ENCODE results near the gene RNF126. TPM values are rescaled to one million over a fixed set of nuclear protein-coding genes. Genes with fewer than 3 reads are reported as not detected.

RNF126 gene
- total and polyA plus RNA-seq, 8 donors, result 11.9 to 33.7 (median 17.4) TPM

GRCh38 chr19:601790-602189, 61.2 kb downstream of the RNF126 start:
- no peak for ATAC-seq
- 55 to 66% methylated on average over 21 to 25 of the region's 25 CpGs for WGBS, 2 donors
- Histone ChIP-seq H3K4me1 (no peaks in the 10 kb centered on the region), H3K4me3 (no peak overlapping the region), H3K27ac (no peak overlapping the region), H3K36me3 (no peaks in the 10 kb centered on the region), H3K9me3 (no peaks in the 10 kb centered on the region), H3K27me3 (no peaks in the 10 kb centered on the region)
- DNase-seq, result no peak
- TF ChIP-seq, protein P1, sequence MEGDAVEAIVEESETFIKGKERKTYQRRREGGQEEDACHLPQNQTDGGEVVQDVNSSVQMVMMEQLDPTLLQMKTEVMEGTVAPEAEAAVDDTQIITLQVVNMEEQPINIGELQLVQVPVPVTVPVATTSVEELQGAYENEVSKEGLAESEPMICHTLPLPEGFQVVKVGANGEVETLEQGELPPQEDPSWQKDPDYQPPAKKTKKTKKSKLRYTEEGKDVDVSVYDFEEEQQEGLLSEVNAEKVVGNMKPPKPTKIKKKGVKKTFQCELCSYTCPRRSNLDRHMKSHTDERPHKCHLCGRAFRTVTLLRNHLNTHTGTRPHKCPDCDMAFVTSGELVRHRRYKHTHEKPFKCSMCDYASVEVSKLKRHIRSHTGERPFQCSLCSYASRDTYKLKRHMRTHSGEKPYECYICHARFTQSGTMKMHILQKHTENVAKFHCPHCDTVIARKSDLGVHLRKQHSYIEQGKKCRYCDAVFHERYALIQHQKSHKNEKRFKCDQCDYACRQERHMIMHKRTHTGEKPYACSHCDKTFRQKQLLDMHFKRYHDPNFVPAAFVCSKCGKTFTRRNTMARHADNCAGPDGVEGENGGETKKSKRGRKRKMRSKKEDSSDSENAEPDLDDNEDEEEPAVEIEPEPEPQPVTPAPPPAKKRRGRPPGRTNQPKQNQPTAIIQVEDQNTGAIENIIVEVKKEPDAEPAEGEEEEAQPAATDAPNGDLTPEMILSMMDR (IDR thresholded peaks at IDR 0.05), result no peak
- intact Hi-C loops (cut with DNase I), result no loop called here
- FAIRE-seq, result no peak

- Histone ChIP-seq H3K36me3 (no peaks in the 10 kb centered on the region), H3K9me3 (no peaks in the 10 kb centered on the region), H3K27ac (no peak overlapping the region), H3K4me1 (no peaks in the 10 kb centered on the region), H3K4me3 (no peak overlapping the region), H3K27me3 (no peaks in the 10 kb centered on the region)
- TF ChIP-seq, protein P1 (IDR thresholded peaks at IDR 0.05), result no peak
- DNase-seq (no peak), ATAC-seq (no peak), FAIRE-seq (no peak)
- intact Hi-C loops (cut with DNase I), result no loop called here
- WGBS, 2 donors, result 79 to 83% methylated on average over 28 of the region's 28 CpGs
Measured at GRCh38 chr19:601310-601709, 61.7 kb downstream of the RNF126 start.

Other genes starting within 250 kb of the RNF126 start
- 100 to 1,000 TPM in 3 of 6 donors, 10 to 100 TPM in 3; 76.2 to 130 (median 99.9) TPM for gene SHC2, start 202.2 kb downstream of the RNF126 start, total RNA-seq
- 100 to 1,000 TPM; 257 to 382 TPM for gene SHC2, start 202.2 kb downstream of the RNF126 start, polyA plus RNA-seq
- gene MADCAM1, start 166.7 kb downstream of the RNF126 start, total RNA-seq, result 1 to 10 TPM in 4 of 6 donors, under 1 TPM in 2; 0.66 to 4.2 (median 1.2) TPM
- 1 to 10 TPM; 2.5 to 7.5 TPM for gene MADCAM1, start 166.7 kb downstream of the RNF126 start, polyA plus RNA-seq
- 10 to 100 TPM in 4 of 6 donors, 1 to 10 TPM in 2; 8.8 to 16.2 (median 10.7) TPM for gene TPGS1, start 155.7 kb downstream of the RNF126 start, total RNA-seq
- gene TPGS1, start 155.7 kb downstream of the RNF126 start, polyA plus RNA-seq, result 10 to 100 TPM; 14.3 to 29.7 TPM
- gene CDC34, start 131.5 kb downstream of the RNF126 start, total RNA-seq, result 10 to 100 TPM; 26.2 to 49.4 (median 39.1) TPM
- 100 to 1,000 TPM in 1 of 2 donors, 10 to 100 TPM in 1; 80.0 to 107 TPM for gene CDC34, start 131.5 kb downstream of the RNF126 start, polyA plus RNA-seq
- under 1 TPM in 4 of 6 donors, not detected in 2; 0.28 to 0.38 (median 0.33) TPM for gene GZMM, start 119.2 kb downstream of the RNF126 start, total RNA-seq
- gene GZMM, start 119.2 kb downstream of the RNF126 start, polyA plus RNA-seq, result under 1 TPM; 0.31 to 0.38 TPM
- gene BSG, start 90.6 kb downstream of the RNF126 start, total RNA-seq, result 100 to 1,000 TPM; 122 to 200 (median 149) TPM
- 100 to 1,000 TPM; 210 to 256 TPM for gene BSG, start 90.6 kb downstream of the RNF126 start, polyA plus RNA-seq
- under 1 TPM; 0.12 to 0.46 (median 0.18) TPM for gene HCN2, start 73.3 kb downstream of the RNF126 start, total RNA-seq
- gene HCN2, start 73.3 kb downstream of the RNF126 start, polyA plus RNA-seq, result under 1 TPM; 0.27 to 0.82 TPM
- gene POLRMT, start 29.7 kb downstream of the RNF126 start, total RNA-seq, result 10 to 100 TPM; 19.3 to 34.7 (median 24.7) TPM
- 100 to 1,000 TPM in 1 of 2 donors, 10 to 100 TPM in 1; 95.3 to 101 TPM for gene POLRMT, start 29.7 kb downstream of the RNF126 start, polyA plus RNA-seq
- gene FGF22, start 23.3 kb downstream of the RNF126 start, total RNA-seq, result under 1 TPM in 4 of 6 donors, not detected in 2; 0.12 to 0.25 (median 0.23) TPM
- under 1 TPM; 0.45 to 0.53 TPM for gene FGF22, start 23.3 kb downstream of the RNF126 start, polyA plus RNA-seq
- 100 to 1,000 TPM in 1 of 6 donors, 10 to 100 TPM in 3, 1 to 10 TPM in 2; 6.6 to 148 (median 18.4) TPM for gene FSTL3, start 13.2 kb upstream of the RNF126 start, total RNA-seq
- gene FSTL3, start 13.2 kb upstream of the RNF126 start, polyA plus RNA-seq, result 100 to 1,000 TPM in 1 of 2 donors, 10 to 100 TPM in 1; 24.1 to 119 TPM
- gene PRSS57, start 32.2 kb upstream of the RNF126 start, total RNA-seq, result not detected
- gene PRSS57, start 32.2 kb upstream of the RNF126 start, polyA plus RNA-seq, result not detected
- 10 to 100 TPM in 1 of 6 donors, 1 to 10 TPM in 5; 3.5 to 12.6 (median 5.1) TPM for gene PALM, start 45.7 kb upstream of the RNF126 start, total RNA-seq
- gene PALM, start 45.7 kb upstream of the RNF126 start, polyA plus RNA-seq, result 10 to 100 TPM in 1 of 2 donors, 1 to 10 TPM in 1; 9.2 to 10.1 TPM
- gene MISP, start 87.9 kb upstream of the RNF126 start, total RNA-seq, result 1 to 10 TPM in 5 of 6 donors, under 1 TPM in 1; 0.63 to 2.6 (median 1.3) TPM
- 1 to 10 TPM; 1.3 to 7.5 TPM for gene MISP, start 87.9 kb upstream of the RNF126 start, polyA plus RNA-seq
- gene PTBP1, start 134.2 kb upstream of the RNF126 start, total RNA-seq, result 100 to 1,000 TPM in 5 of 6 donors, 10 to 100 TPM in 1; 83.3 to 160 (median 130) TPM
- 100 to 1,000 TPM in 1 of 2 donors, 10 to 100 TPM in 1; 90.7 to 104 TPM for gene PTBP1, start 134.2 kb upstream of the RNF126 start, polyA plus RNA-seq
- under 1 TPM in 1 of 6 donors, not detected in 5; 0.38 TPM for gene PLPPR3, start 158.7 kb upstream of the RNF126 start, total RNA-seq
- gene PLPPR3, start 158.7 kb upstream of the RNF126 start, polyA plus RNA-seq, result under 1 TPM in 1 of 2 donors, not detected in 1; 0.05 TPM
- gene AZU1, start 164.6 kb upstream of the RNF126 start, total RNA-seq, result not detected
- under 1 TPM in 1 of 2 donors, not detected in 1; 0.35 TPM for gene AZU1, start 164.6 kb upstream of the RNF126 start, polyA plus RNA-seq
- gene PRTN3, start 177.8 kb upstream of the RNF126 start, total RNA-seq, result under 1 TPM in 1 of 6 donors, not detected in 5; 0.24 TPM
- under 1 TPM in 1 of 2 donors, not detected in 1; 0.14 TPM for gene PRTN3, start 177.8 kb upstream of the RNF126 start, polyA plus RNA-seq
- under 1 TPM in 2 of 6 donors, not detected in 4; 0.16 to 0.35 TPM for gene ELANE, start 189.1 kb upstream of the RNF126 start, total RNA-seq
- under 1 TPM; 0.19 to 0.57 TPM for gene ELANE, start 189.1 kb upstream of the RNF126 start, polyA plus RNA-seq
- gene CFD, start 196.4 kb upstream of the RNF126 start, total RNA-seq, result 10 to 100 TPM in 2 of 6 donors, 1 to 10 TPM in 4; 2.5 to 48.8 (median 7.3) TPM
- gene CFD, start 196.4 kb upstream of the RNF126 start, polyA plus RNA-seq, result 10 to 100 TPM; 27.8 to 48.1 TPM
- gene MED16, start 230.0 kb upstream of the RNF126 start, total RNA-seq, result 10 to 100 TPM; 23.0 to 46.5 (median 33.5) TPM
- gene MED16, start 230.0 kb upstream of the RNF126 start, polyA plus RNA-seq, result 100 to 1,000 TPM; 139 to 147 TPM
- not detected for gene RNU6-9, start 230.3 kb upstream of the RNF126 start, total RNA-seq
- gene RNU6-9, start 230.3 kb upstream of the RNF126 start, polyA plus RNA-seq, result not detected